GM12878 (cell line): ENCODE data around the gene SSBP3. TPM values are rescaled to one million over a fixed set of nuclear protein-coding genes. Genes with fewer than 3 reads are reported as not detected.

ENCODE experiments used
- CREB1 ChIP-seq: IDR thresholded peaks from 2 replicates; pipeline ENCODE4 v1.6.1; 2012; ENCODE audit warnings: low read depth, mild to moderate bottlenecking, inconsistent platforms
- CUX1 ChIP-seq: IDR thresholded peaks from 2 replicates; pipeline ENCODE4 v1.6.1; 2012; ENCODE audit warnings: improper control_type of control experiment, low read depth, low read length; ENCODE audit not compliant: insufficient replicate concordance
- E2F8 ChIP-seq: fragments of 450-650 bp; IDR thresholded peaks from 2 replicates; pipeline ENCODE4 v1.6.1; 2018; ENCODE audit warnings: mild to moderate bottlenecking, low read depth, moderate library complexity; ENCODE audit not compliant: partially characterized antibody
- HDAC6 ChIP-seq: fragments of 200-600 bp; sonication (generic); IDR thresholded peaks from one replicate; pipeline ENCODE4 v1.8.0; 2017; ENCODE audit warnings: antibody characterized with exemption; ENCODE audit not compliant: unreplicated experiment
- IKZF1 ChIP-seq: fragments of 450-650 bp; conservative IDR thresholded peaks from 2 replicates; pipeline ENCODE4 v1.6.1; 2017; ENCODE audit warnings: antibody characterized with exemption, mild to moderate bottlenecking
- IKZF2 ChIP-seq, 2 experiments: fragments of 450-650 bp; IDR thresholded peaks; 2 replicates each; pipeline ENCODE4 v1.6.1; 2017; ENCODE audit warnings: mild to moderate bottlenecking in 2 of 2, moderate library complexity in 2 of 2
- IRF5 ChIP-seq: fragments of 450-650 bp; IDR thresholded peaks from 2 replicates; pipeline ENCODE4 v1.6.1; 2017; ENCODE audit warnings: borderline replicate concordance
- KAT2A ChIP-seq: conservative IDR thresholded peaks from 2 replicates; pipeline ENCODE4 v1.6.1; 2011; ENCODE audit warnings: low read depth, low read length; ENCODE audit not compliant: control insufficient read depth
- MLLT1 ChIP-seq: fragments of 450-650 bp; IDR thresholded peaks from 2 replicates; pipeline ENCODE4 v1.6.1; 2016; ENCODE audit warnings: mild to moderate bottlenecking
- MXI1 ChIP-seq: fragments of 150-350 bp; IDR thresholded peaks from 2 replicates; pipeline ENCODE4 v1.6.1; 2011; ENCODE audit warnings: low read depth, mild to moderate bottlenecking, inconsistent platforms, low read length, improper control_type of control experiment
- NRF1 ChIP-seq: conservative IDR thresholded peaks from 2 replicates; pipeline ENCODE4 v1.6.1; 2011; ENCODE audit warnings: mild to moderate bottlenecking, low read depth, low read length, improper control_type of control experiment
- PAX5 ChIP-seq: IDR thresholded peaks from 2 replicates; pipeline ENCODE4 v1.6.1; 2011; ENCODE audit warnings: low read depth, low read length, borderline replicate concordance
- RFX5 ChIP-seq: IDR thresholded peaks from 2 replicates; pipeline ENCODE4 v1.6.1; 2011; ENCODE audit warnings: low read depth, low read length, improper control_type of control experiment
- RUNX3 ChIP-seq: IDR thresholded peaks from 2 replicates; pipeline ENCODE4 v1.6.1; 2012; ENCODE audit warnings: low read length, inconsistent platforms
- TARDBP ChIP-seq: IDR thresholded peaks from 2 replicates; pipeline ENCODE4 v1.6.1; 2016; ENCODE audit warnings: borderline replicate concordance
- TBL1XR1 ChIP-seq: IDR thresholded peaks from 2 replicates; pipeline ENCODE4 v1.6.1; 2012; ENCODE audit warnings: low read depth, low read length, improper control_type of control experiment
- TCF3 ChIP-seq: IDR thresholded peaks from 2 replicates; pipeline ENCODE4 v1.6.1; 2012; ENCODE audit warnings: low read depth, mild to moderate bottlenecking, low read length, borderline replicate concordance; ENCODE audit not compliant: insufficient read depth
- polyA plus RNA-seq, 11 experiments: library from polyadenylated mRNA; depleted of rRNA in 4 of 11; unstranded in 6 of 11; stranded (reverse) in 5 of 11; fragments of >200 nt; fragmentation: Nextera tagmentation in 4 of 11; fragmentation: Illumina TruSeq in 1 of 11; extraction: Ambion mirVana in 4 of 11; extraction: Trizol in 1 of 11; gene quantifications; 1 replicate in 1 of 11; 2 replicates in 10 of 11; pipeline versions ENCODE4 v1.2.1 to v1.2.3, GENCODE V29; 2011 to 2016; ENCODE audit warnings: inconsistent platforms in 2 of 11, missing spikeins in 2 of 11, low read depth in 1 of 11
- total RNA-seq, 4 experiments: library from RNA; depleted of rRNA in 3 of 4; stranded (reverse); fragments of >200 nt in 3 of 4; fragmentation: Illumina TruSeq in 1 of 4; extraction: Trizol in 1 of 4; gene quantifications; 2 replicates each; pipeline versions ENCODE4 v1.2.1 to v1.2.3, GENCODE V29; 2013 to 2021

SSBP3 gene
- total and polyA plus RNA-seq, 10 of the 15 experiments (the other 5 are each of a cell fraction or from before 2014, with no cell fraction given) = 4.1 to 51.7 (median 17.1) TPM

- no peak for TF ChIP-seq CUX1
- no peak for TF ChIP-seq RUNX3
- peak; percentile 85 for TF ChIP-seq MXI1
- peak; percentile 89 for TF ChIP-seq IKZF1
- no peak for TF ChIP-seq E2F8
- TF ChIP-seq PAX5 = 0 out of 2 replicates have a peak, but pooled peaks have one; percentile 24
- TF ChIP-seq IKZF2 (IDR thresholded peaks at IDR 0.05) = peak; percentile 82 to 86
- TF ChIP-seq MLLT1 = no peak
- TF ChIP-seq RFX5 = peak; percentile 12; the same call in 1 of the 2 replicates
- TF ChIP-seq CREB1 = peak; percentile 79
- peak; percentile 69; the same call in 1 of the 2 replicates for TF ChIP-seq TARDBP
- TF ChIP-seq IRF5 = no peak
- TF ChIP-seq TCF3 = 0 out of 2 replicates have a peak, but pooled peaks have one; percentile 59
- TF ChIP-seq TBL1XR1 = no peak
- TF ChIP-seq HDAC6 = no peak
- TF ChIP-seq KAT2A = no peak
- no peak for TF ChIP-seq NRF1
Observed at GRCh38 chr1:54199765-54200518, 206.3 kb downstream of the SSBP3 start, which contains the start of the genes CYB5RL and MRPL37 (continued).
